CD4-positive, alpha-beta T cell treated with Interleukin-2 at 100 ng/mL for 4 hours (primary cell): ENCODE data around the gene CCDC183.
"Not testable (repeated sequence)": the region's sequence is repeated elsewhere in the genome, so short reads cannot be mapped to it uniquely, and the experiment has no call there.

Source experiments
- DNase-seq: peaks from one replicate; pipeline ENCODE4 v3.0.0-alpha.2; 2020; ENCODE audit warnings: low spot score

CCDC183 gene

DNA sequence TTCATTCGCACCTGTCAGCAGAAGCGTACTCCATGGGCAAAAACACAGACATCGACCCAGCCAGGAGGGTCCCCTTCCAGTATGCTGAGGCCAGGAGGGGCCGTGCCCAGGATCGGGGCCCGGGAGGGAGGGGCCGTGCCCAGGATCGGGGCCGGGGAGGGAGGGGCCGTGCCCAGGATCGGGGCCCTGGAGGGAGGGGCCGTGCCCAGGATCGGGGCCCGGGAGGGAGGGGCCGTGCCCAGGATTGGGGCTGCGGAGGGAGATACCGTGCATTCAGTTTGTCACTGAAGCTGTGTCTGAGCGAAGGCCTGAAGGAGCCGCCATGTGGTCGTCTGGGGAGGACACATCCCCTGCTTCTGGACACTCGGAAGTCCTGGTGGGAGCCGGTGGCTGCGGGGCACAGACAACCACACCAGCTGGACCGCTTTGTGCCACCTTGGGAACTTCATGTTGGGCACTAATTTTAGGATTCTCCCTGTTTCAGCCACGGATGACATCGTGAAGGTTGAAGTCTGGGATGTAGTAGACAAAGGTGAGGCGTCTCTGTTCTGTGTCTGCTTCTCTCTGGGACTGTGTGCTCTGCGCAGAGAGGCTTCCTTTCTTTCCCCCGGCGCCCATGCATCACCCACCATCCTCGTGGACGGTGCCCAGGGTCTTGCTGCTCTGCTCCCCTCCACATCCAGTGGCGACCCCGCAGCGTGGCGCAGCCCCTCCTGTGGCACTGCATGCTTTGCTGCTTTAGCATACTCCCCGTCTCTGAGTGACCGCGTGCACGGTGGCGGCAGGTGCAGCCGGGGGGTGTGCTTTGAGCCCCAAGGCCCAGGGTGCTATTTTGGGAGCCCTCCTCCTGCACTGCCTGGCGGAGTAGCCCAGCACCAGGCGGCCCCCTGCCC, 29.4 kb downstream of the CCDC183 start:
- DNase-seq = no peak

DNA sequence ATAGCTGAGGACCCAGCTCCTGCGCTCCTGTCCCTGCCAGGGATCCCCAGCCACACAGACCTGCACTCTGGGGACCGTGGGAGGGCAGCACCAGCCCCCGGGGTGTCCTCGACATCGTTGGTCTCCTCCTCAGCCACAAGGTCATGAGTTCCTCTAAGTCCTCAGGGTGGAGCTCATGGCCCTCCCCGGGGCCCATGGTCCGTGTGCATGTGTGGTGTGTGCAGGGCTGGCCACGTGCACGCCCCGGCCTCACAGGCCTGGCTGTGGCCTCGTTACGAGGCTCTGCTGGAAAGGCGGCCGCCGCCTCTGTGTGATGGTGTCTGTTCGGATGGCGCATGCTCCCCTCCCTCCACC, 30.0 kb downstream of the CCDC183 start:
- no peak for DNase-seq

DNA sequence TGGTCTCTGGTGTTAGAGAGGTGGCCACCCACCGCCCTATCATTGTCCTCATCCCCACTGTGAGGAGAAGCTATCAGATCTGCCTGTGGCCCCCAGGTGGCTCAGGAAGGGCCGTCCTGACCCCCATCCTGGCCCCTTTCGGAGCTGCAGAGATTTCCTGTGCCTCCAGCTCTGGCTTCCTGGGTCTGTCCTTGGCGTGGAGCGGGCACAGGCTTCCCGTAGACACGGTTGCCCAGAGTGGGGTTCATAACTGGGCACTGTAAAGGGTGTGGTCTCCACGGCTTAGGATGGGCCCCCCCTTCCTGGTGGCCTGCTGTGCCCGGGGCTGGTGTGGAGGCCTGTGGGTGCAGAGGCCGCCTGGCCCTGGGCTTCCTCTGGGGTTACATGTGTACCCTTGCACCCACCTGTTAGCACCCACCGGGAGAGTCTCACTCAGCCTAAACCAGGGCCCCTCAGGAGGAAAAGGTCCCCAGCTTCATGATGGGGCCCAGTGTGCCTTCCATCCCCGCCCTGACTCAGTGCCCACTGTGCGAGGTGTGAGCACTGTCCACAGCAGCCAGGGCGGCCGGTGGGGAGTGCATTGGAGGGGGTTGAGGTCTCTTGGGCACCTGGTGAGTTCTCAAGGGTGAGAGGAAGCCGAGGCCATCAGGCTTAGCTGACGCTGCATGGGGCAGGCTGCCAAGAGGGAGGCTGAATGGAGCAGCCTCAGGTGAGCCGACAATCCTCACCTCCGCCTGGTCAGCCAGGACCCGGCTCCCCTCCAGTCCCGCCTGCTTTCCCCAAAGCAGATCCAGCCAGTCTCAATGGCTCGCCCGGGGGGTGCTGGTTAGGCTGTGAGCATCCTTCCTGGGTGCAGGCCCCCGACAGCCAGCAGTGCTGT, 30.8 kb downstream of the CCDC183 start:
- DNase-seq = no peak

DNA sequence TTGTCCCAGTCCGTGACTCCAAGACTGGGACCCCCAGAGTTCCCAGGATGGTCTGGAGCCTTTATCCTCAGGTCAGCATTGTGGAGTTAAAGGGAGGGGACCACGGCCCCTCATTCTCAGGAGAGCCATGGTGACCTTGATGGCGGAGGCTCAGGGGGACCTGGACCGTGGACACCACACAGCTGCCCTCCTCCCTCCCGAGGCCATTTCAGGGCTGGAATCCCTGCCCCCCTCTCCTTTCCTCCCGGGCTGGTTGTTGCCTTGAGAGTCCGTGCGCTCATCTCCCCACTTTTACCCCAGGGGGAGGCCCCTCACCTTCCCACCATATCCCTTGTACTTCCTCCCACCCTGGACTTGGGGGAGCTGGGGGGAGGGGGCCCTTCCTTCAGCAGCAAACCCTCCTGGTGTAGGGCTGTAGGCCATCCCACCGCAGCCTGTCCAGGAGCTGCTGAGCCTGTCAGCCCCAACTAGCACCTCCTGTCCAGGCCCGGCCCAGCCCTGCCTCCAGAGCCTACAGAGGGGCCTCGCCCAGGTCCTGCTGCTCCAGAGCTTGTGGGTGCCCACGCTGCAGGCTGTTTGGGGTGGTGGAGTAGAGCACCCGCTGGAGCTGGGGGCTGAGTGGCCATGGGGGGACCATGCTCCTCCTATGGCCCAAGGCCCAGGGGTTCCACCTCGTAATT, 31.8 kb downstream of the CCDC183 start:
- no peak for DNase-seq

DNA sequence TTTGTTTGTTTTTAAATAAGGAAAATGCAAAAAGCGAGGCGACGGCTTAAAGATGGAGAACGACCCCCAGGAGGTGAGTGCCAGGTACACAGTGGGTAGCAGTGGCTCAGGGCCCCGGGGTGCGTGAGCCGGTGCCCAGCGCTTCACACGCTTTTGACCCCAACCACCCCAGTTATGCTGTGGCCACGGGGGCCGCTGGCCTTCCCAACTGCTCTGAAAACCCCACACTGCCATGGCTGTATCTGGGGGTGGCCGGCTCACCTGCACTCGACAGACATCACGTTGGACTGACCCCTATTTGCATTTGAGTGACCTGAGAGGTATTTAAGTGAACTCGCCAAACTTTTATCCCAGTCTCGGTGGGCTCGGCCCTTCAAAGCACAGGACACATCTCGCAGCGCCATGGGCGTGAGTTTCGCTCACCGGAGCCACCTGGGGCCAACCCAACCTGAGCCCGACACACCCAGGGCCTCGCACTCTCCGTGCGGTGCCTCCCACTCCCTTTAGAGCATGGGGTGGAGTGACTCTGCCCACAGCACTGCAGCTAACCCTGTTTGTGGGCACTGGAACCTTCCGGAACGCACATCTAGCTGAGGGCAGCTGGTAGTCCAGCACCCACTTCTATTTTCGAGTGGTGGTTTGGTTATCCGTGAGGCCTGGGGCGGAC, 32.5 kb downstream of the CCDC183 start:
- no peak for DNase-seq

DNA sequence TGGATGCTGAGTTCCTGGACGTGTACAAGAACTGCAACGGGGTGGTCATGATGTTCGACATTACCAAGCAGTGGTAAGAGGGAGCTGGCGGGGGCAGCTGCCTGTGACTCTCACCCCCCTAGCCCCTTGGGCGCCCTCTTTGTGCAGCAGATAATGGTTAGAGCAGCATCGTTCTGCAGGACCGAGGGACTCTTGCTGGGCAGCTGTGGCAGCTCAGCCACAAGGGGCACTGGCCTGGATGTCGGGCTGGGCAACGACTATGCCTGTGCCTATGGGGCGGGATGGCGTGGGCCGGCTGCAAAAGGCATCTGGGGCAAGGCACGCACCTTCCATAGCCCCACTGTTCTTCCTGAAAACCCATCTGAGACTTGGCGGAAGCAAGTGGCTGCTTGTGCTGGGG, 33.3 kb downstream of the CCDC183 start:
- no peak for DNase-seq

DNA sequence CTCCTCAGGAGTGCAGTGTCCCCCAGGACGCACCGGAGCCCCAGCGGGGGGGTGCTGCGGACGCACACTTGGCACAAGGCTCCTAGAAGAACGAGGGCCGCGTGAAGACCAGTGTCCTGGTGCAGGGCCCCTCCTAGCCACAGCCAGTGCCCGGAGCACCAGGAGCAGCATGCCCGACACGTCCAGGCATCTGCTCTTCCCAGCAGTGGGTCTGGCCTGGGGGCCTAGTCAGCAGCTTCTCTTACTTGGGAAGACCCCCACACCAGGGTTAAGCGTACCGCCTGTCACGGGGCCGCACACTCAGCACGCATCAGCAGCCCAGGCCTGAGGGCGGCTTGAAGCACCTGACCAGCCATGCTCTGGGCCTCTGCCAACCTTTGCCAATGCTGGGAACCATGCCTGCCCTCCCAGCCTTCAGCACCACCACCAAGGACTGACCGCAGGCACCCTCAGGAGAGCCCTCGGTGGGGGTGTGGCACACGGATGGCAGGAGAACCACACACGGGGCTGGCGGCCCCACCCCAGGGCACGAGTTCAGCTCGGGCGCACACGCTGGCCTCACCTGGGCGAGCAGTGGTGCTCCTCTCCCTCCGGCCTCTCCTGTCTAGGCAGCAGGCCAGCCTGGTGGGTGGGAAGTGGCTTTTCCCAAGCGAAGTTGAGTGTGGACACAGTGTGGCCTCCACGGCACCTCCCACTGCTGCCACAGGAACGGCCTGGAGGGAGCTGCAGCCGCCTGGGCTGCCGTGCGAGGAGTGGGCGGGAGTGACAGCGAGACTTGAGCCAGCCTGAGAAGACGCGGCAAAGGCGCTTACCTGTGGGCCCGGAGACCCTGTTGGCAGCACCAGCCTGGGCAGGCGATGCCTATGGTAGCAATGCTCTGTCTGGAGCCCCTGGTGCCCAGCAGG, 34.1 kb downstream of the CCDC183 start:
- no peak for DNase-seq

DNA sequence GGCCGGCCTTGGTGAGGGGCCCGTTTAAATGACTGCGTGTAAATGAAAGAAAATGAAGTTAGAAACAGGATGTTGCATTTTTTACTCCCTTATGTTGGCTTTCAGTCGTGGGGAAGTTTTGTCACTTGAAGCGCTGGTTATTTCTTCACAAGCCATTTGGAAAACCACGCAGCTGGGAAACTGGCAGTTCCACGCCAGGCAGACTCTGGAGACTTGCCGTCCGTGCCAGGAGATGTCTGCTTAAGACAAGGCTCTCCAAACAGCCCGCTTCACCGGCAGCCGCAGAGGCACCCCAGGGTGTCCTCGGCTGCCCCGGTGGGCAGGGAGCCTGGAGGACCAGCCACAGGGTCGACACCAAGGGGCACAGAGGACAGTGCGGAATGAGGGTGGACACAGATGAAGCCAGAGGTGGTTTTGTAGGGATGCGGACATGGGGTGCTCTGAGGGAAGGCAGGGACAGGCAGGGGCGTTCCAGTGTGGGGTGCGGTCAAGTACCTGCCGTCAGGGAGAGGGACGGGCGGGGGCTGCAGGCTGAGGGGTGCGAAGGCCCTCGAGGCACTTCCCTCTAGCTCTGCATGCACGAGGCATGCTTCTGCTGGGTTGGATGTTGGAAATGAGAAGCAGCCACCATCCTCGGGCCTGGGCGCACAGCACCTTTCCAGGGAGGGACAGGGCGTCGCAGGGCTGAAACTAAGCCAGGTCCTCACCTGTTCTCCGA, 35.0 kb downstream of the CCDC183 start:
- no peak for DNase-seq

DNA sequence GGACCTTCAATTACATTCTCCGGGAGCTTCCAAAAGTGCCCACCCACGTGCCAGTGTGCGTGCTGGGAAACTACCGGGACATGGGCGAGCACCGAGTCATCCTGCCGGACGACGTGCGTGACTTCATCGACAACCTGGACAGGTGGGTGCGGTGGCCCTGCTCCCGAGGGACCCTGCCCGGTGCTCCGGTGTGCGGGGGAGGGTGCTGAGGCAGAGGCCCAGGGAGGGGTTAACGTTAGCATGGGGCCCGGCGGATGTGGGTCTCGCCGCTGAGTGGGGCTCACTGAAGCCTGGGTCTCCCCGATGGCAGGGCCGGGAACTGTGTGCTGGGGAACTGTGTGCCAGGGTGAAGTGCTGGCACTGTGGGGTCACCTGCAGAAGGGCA, 35.6 kb downstream of the CCDC183 start:
- DNase-seq = no peak

DNA sequence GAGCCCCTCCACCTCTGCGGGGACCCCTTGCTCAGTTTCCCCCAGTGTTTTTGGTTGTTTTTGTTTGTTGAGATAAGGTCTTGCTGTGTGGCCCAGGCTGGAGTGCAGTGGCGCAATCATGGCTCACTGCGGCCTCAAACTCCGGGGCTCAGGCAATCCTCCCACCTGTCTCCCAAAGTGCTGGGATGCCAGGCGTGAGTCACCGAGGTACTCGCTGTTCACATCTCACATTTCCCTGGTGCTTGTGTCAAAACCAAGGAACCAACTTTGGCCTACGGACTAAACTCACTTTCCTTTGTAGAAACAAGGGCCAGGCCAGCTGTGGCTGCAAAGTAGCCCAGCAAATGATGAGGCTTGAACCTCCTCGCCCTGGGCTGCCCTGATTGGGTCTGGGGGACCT, 36.4 kb downstream of the CCDC183 start:
- no peak for DNase-seq

DNA sequence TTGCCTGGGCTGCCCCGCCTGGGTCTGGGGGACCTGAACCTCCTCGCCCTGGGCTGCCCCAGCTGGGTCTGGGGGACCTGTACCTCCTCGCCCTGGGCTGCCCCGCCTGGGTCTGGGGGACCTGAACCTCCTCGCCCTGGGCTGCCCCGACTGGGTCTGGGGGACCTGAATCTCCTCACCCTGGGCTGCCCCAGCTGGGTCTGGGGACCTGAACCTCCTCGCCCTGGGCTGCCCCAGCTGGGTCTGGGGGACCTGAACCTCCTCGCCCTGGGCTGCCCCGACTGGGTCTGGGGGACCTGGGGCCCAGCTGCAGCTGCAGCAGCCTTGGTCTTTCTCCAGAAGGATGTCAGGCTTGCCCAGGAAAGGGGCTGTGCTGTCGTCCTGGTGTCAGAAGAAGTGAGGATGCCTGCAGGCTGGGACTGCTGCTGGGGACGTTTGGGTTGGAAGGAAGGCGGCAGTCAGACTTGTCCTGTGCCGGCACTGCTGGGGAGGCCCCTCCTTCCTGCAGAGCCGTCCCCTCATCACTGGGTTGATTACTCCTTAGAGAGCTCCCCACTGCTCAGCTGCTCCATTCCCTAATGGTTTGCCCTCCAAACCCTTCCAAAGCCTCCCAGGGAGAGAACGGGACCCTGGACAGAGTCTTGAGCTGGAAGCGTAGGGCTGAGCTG, 37.4 kb downstream of the CCDC183 start:
- DNase-seq = not testable (repeated sequence)

DNA sequence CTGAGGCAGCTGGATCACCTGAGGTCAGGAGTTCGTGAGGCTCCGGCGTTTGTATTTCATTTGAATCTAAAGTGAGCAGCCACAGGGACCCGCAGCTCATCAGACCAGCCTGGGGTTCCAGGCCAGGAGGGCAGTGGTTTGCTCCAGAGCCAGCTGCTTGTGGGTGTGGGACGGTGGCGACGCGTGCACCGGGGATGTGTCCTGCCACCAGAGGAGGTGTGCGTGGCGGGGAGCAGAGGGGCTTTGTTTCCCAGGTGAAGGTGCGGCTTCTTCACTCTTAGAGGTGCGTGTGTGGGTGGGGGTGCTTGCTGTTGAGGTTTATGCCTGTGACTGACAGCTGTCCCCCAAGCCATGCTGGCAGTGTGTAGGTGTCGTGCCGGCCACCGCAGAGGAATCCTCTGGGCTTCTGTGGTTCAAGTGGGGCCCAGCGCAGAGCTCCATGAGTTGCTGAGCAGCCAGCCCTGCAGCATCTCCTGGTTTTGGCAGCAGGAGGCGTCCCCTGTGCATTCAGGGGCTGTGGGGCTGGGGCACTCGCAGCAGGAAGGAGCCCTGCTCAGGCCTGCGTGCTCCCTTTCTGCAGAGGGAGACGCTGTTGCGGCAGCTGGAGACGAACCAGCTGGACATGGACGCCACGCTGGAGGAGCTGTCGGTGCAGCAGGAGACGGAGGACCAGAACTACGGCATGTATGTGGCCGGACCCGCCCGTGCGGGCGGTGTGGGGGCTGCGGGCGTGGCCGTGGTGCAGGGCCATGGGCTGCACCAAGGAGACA, 39.2 kb downstream of the CCDC183 start:
- no peak for DNase-seq

DNA sequence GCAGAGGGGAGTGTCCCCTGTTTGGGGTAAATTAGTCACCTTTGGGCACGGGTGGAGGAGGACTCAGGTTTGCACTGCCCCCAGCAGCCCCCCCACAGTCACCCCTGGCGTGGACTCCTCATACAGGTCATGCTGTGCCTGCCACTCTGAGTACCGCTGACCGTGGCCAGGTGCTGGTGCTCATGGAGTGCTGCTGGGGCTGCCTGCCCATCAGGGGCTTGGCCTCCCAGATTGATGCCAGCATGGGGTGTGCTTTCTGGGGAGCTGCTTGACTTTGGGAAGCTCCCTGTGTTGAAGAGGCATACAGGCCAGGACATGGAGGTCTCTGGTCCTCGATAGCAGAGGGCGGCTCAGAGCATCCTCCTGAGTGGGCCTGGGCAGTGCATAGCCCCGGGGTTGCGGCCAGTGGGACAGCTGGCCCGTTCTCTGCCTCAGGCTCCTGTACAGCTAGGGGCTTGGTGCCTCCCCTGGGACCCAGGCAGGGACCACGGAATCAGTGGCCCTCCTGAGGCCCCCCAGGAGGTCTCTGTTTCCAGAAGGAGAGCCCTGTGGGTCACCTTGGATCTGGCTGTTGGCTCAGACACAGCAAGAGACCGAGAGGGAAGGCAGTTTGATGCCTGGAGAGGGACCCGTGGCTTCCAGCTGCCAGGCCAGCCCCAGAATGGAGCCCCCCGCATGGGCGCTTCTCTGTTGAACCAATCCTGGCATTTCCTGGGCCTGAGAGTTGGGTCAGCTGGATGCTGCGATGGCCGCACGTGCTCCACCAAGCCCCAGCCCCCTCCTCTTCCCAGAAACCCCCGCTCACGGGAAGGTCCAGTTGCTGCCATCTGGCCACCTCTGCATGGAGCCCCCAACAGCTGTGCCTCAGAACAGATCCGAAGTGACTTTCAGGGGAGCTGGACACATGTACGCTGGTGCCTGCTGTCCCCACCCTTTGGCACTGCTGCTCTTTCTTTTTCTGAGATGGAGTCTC, 40.1 kb downstream of the CCDC183 start:
- no peak for DNase-seq

DNA sequence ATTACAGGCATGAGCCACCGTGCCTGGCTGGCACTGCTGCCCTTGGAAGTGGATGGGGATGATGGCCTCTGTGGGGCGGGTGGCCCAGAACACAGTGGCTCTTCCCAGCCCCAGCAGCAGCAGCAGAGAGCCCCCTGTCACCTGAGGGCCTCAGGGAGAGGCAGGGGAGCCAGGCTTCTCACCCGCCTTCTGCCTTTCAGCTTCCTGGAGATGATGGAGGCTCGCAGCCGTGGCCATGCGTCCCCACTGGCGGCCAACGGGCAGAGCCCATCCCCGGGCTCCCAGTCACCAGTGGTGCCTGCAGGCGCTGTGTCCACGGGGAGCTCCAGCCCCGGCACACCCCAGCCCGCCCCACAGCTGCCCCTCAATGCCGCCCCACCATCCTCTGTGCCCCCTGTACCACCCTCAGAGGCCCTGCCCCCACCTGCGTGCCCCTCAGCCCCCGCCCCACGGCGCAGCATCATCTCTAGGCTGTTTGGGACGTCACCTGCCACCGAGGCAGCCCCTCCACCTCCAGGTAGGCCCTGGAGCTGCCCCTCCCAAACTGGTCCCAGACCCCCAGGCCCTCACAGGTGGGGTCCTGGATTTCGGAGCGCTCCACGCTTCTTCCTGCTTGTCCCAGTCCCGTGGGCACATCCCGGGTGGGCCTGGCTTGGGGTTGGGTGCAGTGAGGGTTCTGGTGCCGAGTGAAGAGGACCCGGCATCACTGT, 41.2 kb downstream of the CCDC183 start:
- DNase-seq = no peak

DNA sequence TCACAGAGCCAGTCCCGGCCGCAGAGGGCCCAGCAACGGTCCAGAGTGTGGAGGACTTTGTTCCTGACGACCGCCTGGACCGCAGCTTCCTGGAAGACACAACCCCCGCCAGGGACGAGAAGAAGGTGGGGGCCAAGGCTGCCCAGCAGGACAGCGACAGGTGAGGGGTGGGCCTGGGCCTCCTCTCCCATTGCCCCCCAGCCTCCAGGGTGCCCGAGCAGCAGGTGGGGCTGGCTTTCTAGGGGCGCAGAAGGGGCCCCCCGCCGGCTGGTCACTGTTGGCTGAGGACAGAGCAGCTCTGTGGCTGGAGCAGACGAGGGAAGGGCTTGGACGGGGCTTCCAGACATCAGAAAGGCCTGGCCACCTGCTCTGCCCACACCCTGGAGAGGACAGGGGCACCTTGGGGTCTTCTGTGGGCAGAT, 41.7 kb downstream of the CCDC183 start:
- not testable (repeated sequence) for DNase-seq

DNA sequence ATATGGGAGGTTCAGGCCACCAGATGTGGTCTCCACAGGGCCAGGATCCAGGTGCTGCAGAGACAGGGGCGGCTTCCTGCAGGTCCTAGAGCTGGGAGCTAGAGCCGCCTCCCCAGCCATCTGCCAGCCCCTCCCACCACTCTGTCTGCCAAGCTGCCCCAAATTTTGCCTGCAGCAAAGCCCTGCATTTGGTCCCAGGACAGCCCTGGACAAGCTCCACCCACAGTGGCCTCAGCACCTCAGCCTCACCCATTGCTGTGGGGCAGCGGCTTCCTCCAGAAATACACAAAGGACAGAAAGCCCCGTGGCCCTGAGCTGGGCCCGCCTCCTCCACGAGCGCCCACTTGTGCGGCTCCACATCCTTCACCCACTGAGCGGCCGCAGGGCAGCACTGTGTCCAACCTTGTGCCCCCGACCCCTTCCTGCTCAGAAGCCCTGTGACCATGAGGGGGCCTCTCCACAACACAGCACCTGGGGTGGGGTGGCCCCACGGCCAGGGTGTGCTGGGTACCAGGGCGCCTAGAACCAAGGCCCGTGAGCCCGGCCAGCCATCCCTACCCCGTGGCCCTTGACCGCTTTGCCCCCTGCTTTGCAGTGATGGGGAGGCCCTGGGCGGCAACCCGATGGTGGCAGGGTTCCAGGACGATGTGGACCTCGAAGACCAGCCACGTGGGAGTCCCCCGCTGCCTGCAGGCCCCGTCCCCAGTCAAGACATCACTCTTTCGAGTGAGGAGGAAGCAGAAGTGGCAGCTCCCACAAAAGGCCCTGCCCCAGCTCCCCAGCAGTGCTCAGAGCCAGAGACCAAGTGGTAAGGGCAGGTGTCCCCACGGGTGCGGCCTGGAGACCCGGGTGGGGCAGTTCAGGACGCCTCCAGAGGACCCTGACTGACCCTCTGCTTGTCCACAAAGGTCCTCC, 42.4 kb downstream of the CCDC183 start:
- no peak for DNase-seq
